MCF 10A (cell line): Measurements from ENCODE around the gene ZNF649. TPM values are rescaled to one million over a fixed set of nuclear protein-coding genes. Genes with fewer than 3 reads are reported as not detected.

Experiments used
- BruUV-seq: library from RNA; stranded (reverse); fragments of 400-500 nt; replicated peaks from 2 replicates; lab custom pipeline; 2021; lab: Mats Ljungman, UMichigan
- CTCF ChIA-PET: fragments of 300-600 bp; sonication (Branson Sonifier 250); formaldehyde crosslinking; extraction: SDS; loops from one replicate; lab custom pipeline; 2021; ENCODE audit warnings: antibody characterized with exemption, inconsistent platforms; lab: Yijun Ruan, JAX
- POLR2A ChIA-PET: fragments of 300-600, 350-650 bp; sonication (Branson Sonifier 250); formaldehyde crosslinking; extraction: SDS; loops from one replicate; lab custom pipeline; 2020; ENCODE audit warnings: antibody characterized with exemption, inconsistent platforms; lab: Yijun Ruan, JAX
- DNase-seq: peaks from one replicate; pipeline ENCODE4 v3.0.0-alpha.2; 2018; ENCODE audit not compliant: unreplicated experiment
- H3K27ac Mint-ChIP-seq: one replicate; pipeline ENCODE4 v1.8.0; 2022; ENCODE audit warnings: mild to moderate bottlenecking, low read depth, mixed read lengths; ENCODE audit not compliant: unreplicated experiment
- H3K27me3 Mint-ChIP-seq: one replicate; pipeline ENCODE4 v1.8.0; 2022; ENCODE audit warnings: mixed read lengths; ENCODE audit not compliant: insufficient read depth, unreplicated experiment
- H3K36me3 Mint-ChIP-seq: one replicate; pipeline ENCODE4 v1.8.0; 2022; ENCODE audit warnings: mild to moderate bottlenecking, moderate library complexity, mixed read lengths; ENCODE audit not compliant: insufficient read depth, unreplicated experiment
- H3K4me1 Mint-ChIP-seq: one replicate; pipeline ENCODE4 v1.8.0; 2022; ENCODE audit warnings: mixed read lengths; ENCODE audit not compliant: insufficient read depth, unreplicated experiment
- H3K4me3 Mint-ChIP-seq: one replicate; pipeline ENCODE4 v1.8.0; 2022; ENCODE audit warnings: mild to moderate bottlenecking, moderate library complexity, mixed read lengths; ENCODE audit not compliant: unreplicated experiment
- H3K9me3 Mint-ChIP-seq: one replicate; pipeline ENCODE4 v1.8.0; 2022; ENCODE audit warnings: mixed read lengths; ENCODE audit not compliant: unreplicated experiment
- intact Hi-C: fragments of 100-400 bp; cut with micrococcal nuclease; formaldehyde crosslinking; loops from 2 replicates; pipeline ENCODE4 v1.14.1; 2022
- total RNA-seq: library from RNA; stranded (reverse); gene quantifications from 2 replicates; pipeline ENCODE4 v1.2.3, GENCODE V29; 2022
- TF ChIP-seq, protein P1 (sequence below): fragments of 200-600 bp; IDR thresholded peaks from one replicate; pipeline ENCODE4 v1.8.0; 2022; ENCODE audit warnings: antibody characterized with exemption, mild to moderate bottlenecking; ENCODE audit not compliant: unreplicated experiment

ZNF649 gene
- total RNA-seq, 1 experiment from 2014 or later, result 9.5 TPM

DNA sequence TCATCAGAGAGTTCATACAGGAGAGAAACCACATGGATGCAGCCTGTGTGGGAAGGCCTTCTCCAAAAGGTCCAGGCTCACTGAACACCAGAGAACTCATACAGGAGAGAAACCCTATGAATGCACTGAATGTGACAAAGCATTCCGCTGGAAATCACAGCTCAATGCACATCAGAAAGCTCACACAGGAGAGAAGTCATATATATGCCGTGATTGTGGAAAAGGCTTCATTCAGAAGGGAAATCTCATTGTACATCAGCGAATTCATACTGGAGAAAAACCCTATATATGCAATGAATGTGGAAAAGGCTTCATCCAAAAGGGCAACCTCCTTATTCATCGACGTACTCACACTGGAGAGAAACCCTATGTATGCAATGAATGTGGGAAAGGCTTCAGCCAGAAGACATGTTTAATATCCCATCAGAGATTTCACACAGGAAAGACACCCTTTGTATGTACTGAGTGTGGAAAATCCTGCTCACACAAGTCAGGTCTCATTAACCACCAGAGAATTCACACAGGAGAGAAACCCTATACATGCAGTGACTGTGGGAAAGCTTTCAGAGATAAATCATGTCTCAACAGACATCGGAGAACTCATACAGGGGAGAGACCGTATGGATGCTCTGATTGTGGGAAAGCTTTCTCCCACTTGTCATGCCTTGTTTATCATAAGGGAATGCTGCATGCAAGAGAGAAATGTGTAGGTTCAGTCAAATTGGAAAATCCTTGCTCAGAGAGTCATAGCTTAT, 40.2 kb upstream of the ZNF649 start:
- Mint-ChIP-seq H3K4me3 (no peak overlapping the region), H3K27ac (no peak overlapping the region)
- TF ChIP-seq, protein P1, sequence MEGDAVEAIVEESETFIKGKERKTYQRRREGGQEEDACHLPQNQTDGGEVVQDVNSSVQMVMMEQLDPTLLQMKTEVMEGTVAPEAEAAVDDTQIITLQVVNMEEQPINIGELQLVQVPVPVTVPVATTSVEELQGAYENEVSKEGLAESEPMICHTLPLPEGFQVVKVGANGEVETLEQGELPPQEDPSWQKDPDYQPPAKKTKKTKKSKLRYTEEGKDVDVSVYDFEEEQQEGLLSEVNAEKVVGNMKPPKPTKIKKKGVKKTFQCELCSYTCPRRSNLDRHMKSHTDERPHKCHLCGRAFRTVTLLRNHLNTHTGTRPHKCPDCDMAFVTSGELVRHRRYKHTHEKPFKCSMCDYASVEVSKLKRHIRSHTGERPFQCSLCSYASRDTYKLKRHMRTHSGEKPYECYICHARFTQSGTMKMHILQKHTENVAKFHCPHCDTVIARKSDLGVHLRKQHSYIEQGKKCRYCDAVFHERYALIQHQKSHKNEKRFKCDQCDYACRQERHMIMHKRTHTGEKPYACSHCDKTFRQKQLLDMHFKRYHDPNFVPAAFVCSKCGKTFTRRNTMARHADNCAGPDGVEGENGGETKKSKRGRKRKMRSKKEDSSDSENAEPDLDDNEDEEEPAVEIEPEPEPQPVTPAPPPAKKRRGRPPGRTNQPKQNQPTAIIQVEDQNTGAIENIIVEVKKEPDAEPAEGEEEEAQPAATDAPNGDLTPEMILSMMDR, result no peak

DNA sequence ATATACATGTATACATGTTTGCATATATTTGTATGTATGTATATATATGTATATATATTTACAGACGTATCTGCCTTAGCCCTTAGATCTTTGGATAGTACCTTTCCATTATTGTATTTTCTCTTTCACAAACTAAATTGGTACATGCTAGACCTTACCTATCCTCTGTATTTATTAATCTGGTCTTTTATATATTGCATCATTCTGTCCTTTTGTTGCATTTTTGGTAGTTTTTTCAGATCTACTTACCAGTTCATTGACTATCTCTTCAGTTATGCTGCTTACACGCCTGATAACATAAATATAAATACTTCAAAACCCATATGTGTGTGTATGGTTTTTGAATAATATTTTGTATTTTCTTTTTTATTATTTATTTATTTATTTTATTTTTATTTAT, 34.1 kb upstream of the ZNF649 start:
- no TSS peak for BruUV-seq
- no peak overlapping the region for H3K4me3 Mint-ChIP-seq
- H3K9me3 Mint-ChIP-seq, result peaks cover 38% of the 10 kb centered on the region
- ChIA-PET CTCF (no interaction called here), POLR2A (no interaction called here)
- no peaks in the 10 kb centered on the region for H3K27me3 Mint-ChIP-seq
- DNase-seq, result no peak
- TF ChIP-seq, protein P1, result no peak
- intact Hi-C loops, result no loop called here
- H3K36me3 Mint-ChIP-seq, result peaks cover 91% of the 10 kb centered on the region
- H3K27ac Mint-ChIP-seq, result no peak overlapping the region
- H3K4me1 Mint-ChIP-seq, result no peaks in the 10 kb centered on the region

More for the DNA sequence above, 40.2 kb upstream of the ZNF649 start:
- H3K4me1 Mint-ChIP-seq, result no peaks in the 10 kb centered on the region
- H3K27me3 Mint-ChIP-seq, result no peaks in the 10 kb centered on the region
- H3K36me3 Mint-ChIP-seq, result peaks cover 54% of the 10 kb centered on the region
- BruUV-seq, result no TSS peak
- ChIA-PET POLR2A (no interaction called here), CTCF (no interaction called here)
- no peak for DNase-seq
- H3K9me3 Mint-ChIP-seq, result peaks cover 56% of the 10 kb centered on the region
- intact Hi-C loops, result no loop called here

DNA sequence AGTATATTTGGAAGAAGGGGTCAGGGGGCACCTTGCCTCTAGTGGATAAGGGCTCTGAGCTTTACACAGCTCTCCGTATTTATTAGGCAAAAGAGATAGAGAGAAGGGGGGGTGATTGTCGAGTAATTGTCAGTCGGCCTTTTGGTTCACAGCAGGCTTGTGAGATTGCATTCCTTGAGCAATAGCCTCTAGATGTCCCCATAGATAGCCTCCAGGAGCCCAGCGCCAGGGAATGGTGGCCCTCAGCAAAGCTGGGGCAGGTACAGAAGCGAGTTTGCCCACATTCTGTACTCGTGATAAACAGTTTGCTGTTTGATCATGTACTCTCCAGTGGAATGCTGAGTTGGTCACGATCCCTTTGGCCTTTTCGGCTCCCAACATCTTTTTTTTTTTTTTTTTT, 27.1 kb upstream of the ZNF649 start:
- Mint-ChIP-seq H3K4me1 (peaks cover 9% of the 10 kb centered on the region), H3K27me3 (no peaks in the 10 kb centered on the region), H3K36me3 (peaks cover 62% of the 10 kb centered on the region), H3K27ac (no peak overlapping the region), H3K4me3 (no peak overlapping the region), H3K9me3 (peaks cover 24% of the 10 kb centered on the region)
- intact Hi-C loops, result no loop called here
- ChIA-PET CTCF (no interaction called here), POLR2A (no interaction called here)
- TF ChIP-seq, protein P1, result no peak
- DNase-seq, result no peak
- BruUV-seq, result no TSS peak

DNA sequence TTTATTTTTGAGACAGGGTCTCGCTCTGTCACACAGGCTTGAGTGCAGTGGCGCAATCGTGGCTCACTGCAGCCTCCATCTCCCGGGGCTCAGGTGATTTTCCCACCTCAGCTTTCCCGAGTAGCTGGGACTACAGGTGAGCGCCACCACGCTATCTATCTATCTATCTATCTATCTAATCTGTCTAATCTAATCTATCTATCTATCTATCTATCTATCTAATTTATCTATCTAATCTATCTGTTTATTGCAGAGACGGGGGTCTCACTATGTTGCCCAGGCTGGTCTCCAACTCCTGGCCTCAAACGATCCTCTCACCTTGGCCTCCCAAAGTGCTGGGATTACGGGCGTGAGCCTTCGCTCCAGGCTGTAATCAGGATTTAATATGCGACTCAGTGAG, 23.0 kb upstream of the ZNF649 start:
- Mint-ChIP-seq H3K9me3 (peaks cover 8% of the 10 kb centered on the region), H3K36me3 (peaks cover 25% of the 10 kb centered on the region), H3K27ac (peak overlapping the region; percentile 89), H3K27me3 (no peaks in the 10 kb centered on the region), H3K4me1 (peaks cover 9% of the 10 kb centered on the region), H3K4me3 (peak overlapping the region; percentile 91)
- ChIA-PET POLR2A (interaction anchor here (0.8 kb wide), 1 partner anchor 1024 kb away, joined by 4 read pairs; no protein-coding TSS in a partner anchor), CTCF (no interaction called here)
- BruUV-seq, result TSS peak; percentile 17
- intact Hi-C loops, result loop anchor here (2.0 to 10.0 kb wide), 3 partner anchors 59 to 307 kb away; partner anchors contain the start of genes ZNF350 and ZNF432
- TF ChIP-seq, protein P1, result no peak
- DNase-seq, result no peak
